AG04450 (cell line): ENCODE results near the gene KHK. TPM values are rescaled to one million over a fixed set of nuclear protein-coding genes. Genes with fewer than 3 reads are reported as not detected.

Experiments used
- CTCF ChIA-PET: fragments of 300-600, 350-600 bp; formaldehyde crosslinking; extraction: SDS; loops from one replicate; lab custom pipeline; 2022; ENCODE audit warnings: antibody characterized with exemption, inconsistent platforms; lab: Charles Lee
- POLR2A ChIA-PET: fragments of 350-600 bp; formaldehyde crosslinking; extraction: SDS; loops from one replicate; lab custom pipeline; 2021; ENCODE audit warnings: antibody characterized with exemption, inconsistent platforms; lab: Yijun Ruan, JAX
- DNase-seq: peaks from one replicate; pipeline ENCODE4 v3.0.0-alpha.2; 2011; ENCODE audit warnings: low read depth, low spot score
- H3K27ac ChIP-seq: one replicate; pipeline ENCODE4 v1.5.1; 2012; ENCODE audit warnings: low read depth, low read length, control low read depth
- H3K27me3 ChIP-seq: one replicate; pipeline ENCODE4 v1.6.0; 2012; ENCODE audit warnings: low read length; ENCODE audit not compliant: control insufficient read depth, insufficient read depth
- H3K4me3 ChIP-seq: 2 replicates; pipeline ENCODE4 v1.5.1; 2011; ENCODE audit warnings: mild to moderate bottlenecking, low read depth, low read length, control low read depth
- H3K9me3 ChIP-seq: 2 replicates; pipeline ENCODE4 v1.5.1; 2012; ENCODE audit warnings: low read length; ENCODE audit not compliant: control insufficient read depth, insufficient read depth
- polyA plus RNA-seq: library from polyadenylated mRNA; depleted of rRNA; stranded (reverse); fragments of >200 nt; gene quantifications from 2 replicates; pipeline ENCODE4 v1.2.3, GENCODE V29; 2011
- TF ChIP-seq, protein P1 (sequence below): IDR thresholded peaks from 2 replicates; pipeline ENCODE4 v1.5.1; 2011; ENCODE audit warnings: low read depth, low read length, control low read depth, inconsistent platforms

The KHK gene
- polyA plus RNA-seq, 1 experiment = 0.37 TPM

GRCh38 chr2:27069961-27070618 is 16.5 kb upstream of the KHK start:
- H3K9me3 ChIP-seq = peaks cover 2% of the 10 kb centered on the region; the same call in 1 of the 2 replicates
- POLR2A ChIA-PET = interaction anchor here (0.5 to 1.4 kb wide), 2 partner anchors 11 to 18 kb away, joined by 4 to 5 read pairs; partner anchors contain the start of gene AGBL5
- TF ChIP-seq, protein P1, sequence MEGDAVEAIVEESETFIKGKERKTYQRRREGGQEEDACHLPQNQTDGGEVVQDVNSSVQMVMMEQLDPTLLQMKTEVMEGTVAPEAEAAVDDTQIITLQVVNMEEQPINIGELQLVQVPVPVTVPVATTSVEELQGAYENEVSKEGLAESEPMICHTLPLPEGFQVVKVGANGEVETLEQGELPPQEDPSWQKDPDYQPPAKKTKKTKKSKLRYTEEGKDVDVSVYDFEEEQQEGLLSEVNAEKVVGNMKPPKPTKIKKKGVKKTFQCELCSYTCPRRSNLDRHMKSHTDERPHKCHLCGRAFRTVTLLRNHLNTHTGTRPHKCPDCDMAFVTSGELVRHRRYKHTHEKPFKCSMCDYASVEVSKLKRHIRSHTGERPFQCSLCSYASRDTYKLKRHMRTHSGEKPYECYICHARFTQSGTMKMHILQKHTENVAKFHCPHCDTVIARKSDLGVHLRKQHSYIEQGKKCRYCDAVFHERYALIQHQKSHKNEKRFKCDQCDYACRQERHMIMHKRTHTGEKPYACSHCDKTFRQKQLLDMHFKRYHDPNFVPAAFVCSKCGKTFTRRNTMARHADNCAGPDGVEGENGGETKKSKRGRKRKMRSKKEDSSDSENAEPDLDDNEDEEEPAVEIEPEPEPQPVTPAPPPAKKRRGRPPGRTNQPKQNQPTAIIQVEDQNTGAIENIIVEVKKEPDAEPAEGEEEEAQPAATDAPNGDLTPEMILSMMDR = no peak
- H3K4me3 ChIP-seq = peak overlapping the region; percentile 96
- peak overlapping the region; percentile 11 for H3K27ac ChIP-seq
- CTCF ChIA-PET = interaction anchor here (1.9 kb wide), 1 partner anchor 11 kb away, joined by 6 read pairs; no protein-coding TSS in a partner anchor
- no peak for DNase-seq
- no peaks in the 10 kb centered on the region for H3K27me3 ChIP-seq

DNA sequence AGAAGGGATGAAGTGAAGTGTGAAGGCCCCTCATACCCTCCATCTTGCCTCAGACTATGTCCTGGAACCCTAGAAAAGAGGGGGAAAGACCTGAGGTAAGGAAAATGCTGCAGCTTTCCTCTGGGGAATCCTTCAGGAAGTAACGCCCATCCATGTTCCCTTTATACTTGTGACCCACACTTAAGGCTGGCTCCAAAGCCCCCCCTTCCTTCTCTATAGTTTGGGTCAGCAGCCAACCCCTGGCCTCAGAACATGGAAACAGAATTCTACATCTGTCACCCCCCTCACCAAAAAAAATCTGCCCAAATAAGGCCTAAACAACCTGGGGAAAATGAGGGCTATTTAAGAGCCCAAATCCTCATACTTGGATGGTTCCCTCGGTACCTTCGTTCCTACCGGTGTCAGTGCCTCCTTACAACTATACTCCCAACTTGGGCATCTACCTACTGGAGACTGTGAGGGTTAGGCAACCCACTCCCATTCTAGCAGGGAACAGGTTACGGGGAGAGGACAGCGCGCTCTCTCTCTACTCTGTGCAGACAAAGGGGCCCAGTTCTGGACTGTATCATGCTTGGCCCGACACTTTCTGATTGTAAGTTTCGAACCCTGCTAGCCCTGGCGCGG is 15.8 kb upstream of the KHK start:
- no peak for DNase-seq
- no peaks in the 10 kb centered on the region for H3K27me3 ChIP-seq
- ChIA-PET POLR2A (interaction anchor here (0.6 to 2.8 kb wide), 7 partner anchors 8 to 292 kb away, joined by 4 to 41 read pairs (median 11); partner anchors contain the start of gene AGBL5), CTCF (interaction anchor here (1.9 kb wide), 1 partner anchor 10 kb away, joined by 6 read pairs; no protein-coding TSS in a partner anchor)
- TF ChIP-seq, protein P1 = no peak
- H3K4me3 ChIP-seq = peak overlapping the region; percentile 96
- H3K27ac ChIP-seq = peak overlapping the region; percentile 75
- peaks cover 2% of the 10 kb centered on the region; the same call in 1 of the 2 replicates for H3K9me3 ChIP-seq

- peak; percentile 84 for DNase-seq
- Histone ChIP-seq H3K4me3 (peak within 1 kb of the TSS; percentile 96), H3K27ac (peak within 1 kb of the TSS; percentile 99), H3K9me3 (peaks cover 2% of the 10 kb centered on the region; the same call in 1 of the 2 replicates), H3K27me3 (no peaks in the 10 kb centered on the region)
- CTCF ChIA-PET = interaction anchor here (1.9 kb wide), 1 partner anchor 10 kb away, joined by 6 read pairs; no protein-coding TSS in a partner anchor
- TF ChIP-seq, protein P1 = no peak; the same call in 1 of the 2 replicates
- POLR2A ChIA-PET = interaction anchor here (0.6 to 2.8 kb wide), 9 partner anchors 9 to 674 kb away, joined by 3 to 41 read pairs (median 10); partner anchors contain the start of gene AGBL5
Observed at GRCh38 chr2:27071277-27071989, 15.1 kb upstream of the KHK start, which contains the start of gene OST4. TSS of gene OST4 (minus strand) at chr2:27071654.

GRCh38 chr2:27071990-27072830 is 14.4 kb upstream of the KHK start:
- peaks cover 2% of the 10 kb centered on the region; the same call in 1 of the 2 replicates for H3K9me3 ChIP-seq
- POLR2A ChIA-PET = interaction anchor here (0.6 to 2.8 kb wide), 9 partner anchors 9 to 673 kb away, joined by 3 to 41 read pairs (median 10); partner anchors contain the start of genes AGBL5 and KHK
- peak overlapping the region; percentile 99 for H3K27ac ChIP-seq
- H3K4me3 ChIP-seq = peak overlapping the region; percentile 66
- H3K27me3 ChIP-seq = no peaks in the 10 kb centered on the region
- DNase-seq = peak; percentile 73
- CTCF ChIA-PET = interaction anchor here (1.1 to 1.9 kb wide), 2 partner anchors 9 kb away, joined by 4 to 6 read pairs; no protein-coding TSS in a partner anchor
- TF ChIP-seq, protein P1 = no peak
